ENCODE measurements around the gene MFSD6.
"Not testable (repeated sequence)": the region's sequence is repeated elsewhere in the genome, so short reads cannot be mapped to it uniquely, and the experiment has no call there.

MFSD6 gene

DNA sequence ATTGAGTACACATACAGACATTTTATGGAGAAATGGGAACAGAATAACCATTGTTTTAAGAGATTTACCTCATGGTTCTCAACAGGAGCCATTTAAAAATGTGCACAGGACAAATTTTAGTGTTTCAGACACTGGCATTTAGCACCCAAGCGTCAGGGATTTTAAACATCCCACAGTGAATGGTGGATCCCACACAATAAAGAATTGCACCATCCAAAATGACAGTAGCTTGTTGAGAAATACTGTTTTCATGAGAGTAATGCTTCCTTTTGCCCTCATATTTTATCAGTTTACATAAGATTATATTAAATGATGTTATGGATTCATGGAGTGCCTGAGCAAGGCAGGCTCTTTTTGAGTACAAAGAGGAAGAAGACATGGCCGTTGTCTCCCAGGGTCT, 54.0 kb downstream of the MFSD6 start:
- no peak for DNase-seq

DNA sequence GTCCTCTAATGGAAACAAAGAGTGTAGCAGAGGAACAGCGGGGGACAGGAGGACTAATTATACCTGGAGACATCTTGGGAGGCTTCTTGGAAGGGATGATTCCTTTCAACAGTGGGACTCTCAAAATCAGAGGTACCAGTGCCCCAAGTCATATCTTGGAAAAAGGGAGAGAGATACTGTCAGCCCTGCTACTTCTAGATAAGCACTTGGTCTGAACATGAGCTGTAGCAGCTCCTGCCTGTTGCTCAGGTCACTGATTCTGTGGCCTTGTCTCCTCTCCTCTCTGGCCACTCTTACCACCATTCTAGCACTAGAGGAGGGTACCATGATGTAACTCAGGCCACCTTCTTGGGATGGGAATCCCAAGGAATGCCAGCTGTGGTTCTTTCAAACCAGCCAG, 54.5 kb downstream of the MFSD6 start:
- DNase-seq = no peak

GRCh38 chr2:190465060-190465459, 56.9 kb downstream of the MFSD6 start:
- DNase-seq = no peak

GRCh38 chr2:190466819-190467446, 58.8 kb downstream of the MFSD6 start:
- no peak for DNase-seq

DNA sequence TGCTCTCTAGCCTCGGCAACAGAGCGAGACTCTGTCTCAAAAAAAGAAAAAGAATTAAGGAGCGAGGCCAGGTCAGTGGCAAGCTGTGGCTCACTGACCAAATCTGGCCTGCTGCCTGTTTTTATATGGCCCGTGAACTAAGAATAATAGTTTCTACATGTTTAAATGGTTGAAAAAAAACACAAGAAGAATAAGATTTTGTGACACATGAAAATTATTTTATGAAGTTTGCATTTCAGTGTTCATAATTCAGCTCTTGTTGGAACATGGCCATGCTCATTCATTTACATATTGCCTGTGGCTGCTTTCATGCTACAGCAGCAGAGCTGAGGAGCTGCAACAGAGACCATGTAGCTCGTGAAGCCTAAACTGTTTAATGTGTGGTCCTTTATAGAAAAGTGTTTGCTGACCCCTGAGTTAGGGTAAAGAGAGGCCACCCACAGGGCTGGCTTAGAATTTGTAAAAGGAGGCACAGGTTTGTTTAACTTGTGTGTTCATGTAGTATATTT, 59.5 kb downstream of the MFSD6 start:
- DNase-seq = peak in 2 of 56 donors; percentile 19 to 37

DNA sequence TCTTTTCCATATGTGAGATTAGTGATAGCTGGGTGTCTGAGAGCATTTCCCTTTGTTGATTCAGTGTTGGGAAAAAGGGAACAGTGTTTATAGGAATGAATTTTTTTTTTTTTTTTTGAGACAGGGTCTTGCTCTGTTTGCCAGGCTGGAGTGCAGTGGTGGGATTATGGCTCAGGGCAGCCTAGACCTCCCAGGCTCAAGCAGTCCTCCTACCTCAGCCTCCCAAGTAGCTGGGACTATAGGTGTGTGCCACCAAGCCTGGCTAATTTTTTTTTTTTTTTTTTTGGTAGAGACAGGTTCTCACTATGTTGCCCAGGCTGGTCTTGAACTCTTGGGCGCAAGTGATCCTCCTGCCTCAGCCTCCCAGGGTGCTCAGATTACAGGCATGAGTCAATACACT, 60.2 kb downstream of the MFSD6 start:
- DNase-seq = not testable (repeated sequence)

DNA sequence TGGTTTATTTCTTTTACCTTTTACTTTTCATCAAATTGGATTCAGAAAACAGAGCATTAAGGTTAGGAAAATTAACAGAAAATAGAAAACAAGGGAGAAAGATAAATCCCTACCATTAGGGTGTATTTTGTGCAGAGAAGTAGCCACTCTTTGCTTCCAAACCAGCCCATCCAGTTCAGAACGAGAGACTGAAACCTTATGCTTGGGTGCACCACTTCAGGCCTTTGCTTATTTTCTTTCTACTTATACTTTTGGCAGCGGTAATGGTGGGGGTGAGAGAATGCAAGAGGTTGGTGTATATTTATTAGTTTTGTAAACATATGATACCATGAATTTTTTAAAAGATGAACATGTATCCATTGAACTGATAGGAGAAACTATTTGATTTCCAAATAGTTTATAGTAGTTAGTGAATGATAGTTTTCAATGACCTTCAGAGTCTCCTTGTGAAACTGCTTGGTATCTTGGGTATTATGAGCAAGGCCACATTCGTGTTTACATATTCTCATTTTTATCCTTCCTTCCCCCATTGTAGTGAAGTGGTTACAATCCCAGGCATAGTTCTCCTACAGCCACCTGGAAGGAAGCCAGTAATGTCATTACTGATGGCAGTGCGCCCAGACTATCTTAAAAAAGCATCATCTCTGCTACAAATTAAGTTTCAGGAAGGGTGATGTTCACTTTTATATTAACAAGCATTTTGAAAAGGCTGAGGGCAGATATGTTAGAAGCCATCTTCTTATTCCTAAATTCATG, 60.8 kb downstream of the MFSD6 start:
- DNase-seq = peak in 20 of 56 donors; percentile 7 to 65 (median 24)

DNA sequence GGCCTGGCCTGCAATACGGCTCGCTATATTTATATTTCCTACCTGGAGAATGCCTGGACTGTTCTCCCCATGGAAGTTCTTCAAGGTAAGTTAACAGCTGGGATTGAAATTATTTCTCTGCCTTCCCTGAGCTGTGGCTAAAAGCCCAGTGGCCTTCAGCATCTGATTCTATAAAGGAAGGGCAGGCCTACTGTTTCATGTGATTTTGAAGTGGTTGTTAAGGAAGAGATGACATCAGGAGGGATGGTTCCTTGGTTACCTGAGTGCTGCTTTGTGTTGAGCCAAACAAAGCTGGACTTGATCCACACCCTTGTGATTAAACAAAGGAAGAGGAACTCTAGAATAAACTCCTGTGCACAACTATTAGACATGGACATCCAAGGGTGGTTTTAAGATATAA, 61.6 kb downstream of the MFSD6 start:
- DNase-seq = no peak

DNA sequence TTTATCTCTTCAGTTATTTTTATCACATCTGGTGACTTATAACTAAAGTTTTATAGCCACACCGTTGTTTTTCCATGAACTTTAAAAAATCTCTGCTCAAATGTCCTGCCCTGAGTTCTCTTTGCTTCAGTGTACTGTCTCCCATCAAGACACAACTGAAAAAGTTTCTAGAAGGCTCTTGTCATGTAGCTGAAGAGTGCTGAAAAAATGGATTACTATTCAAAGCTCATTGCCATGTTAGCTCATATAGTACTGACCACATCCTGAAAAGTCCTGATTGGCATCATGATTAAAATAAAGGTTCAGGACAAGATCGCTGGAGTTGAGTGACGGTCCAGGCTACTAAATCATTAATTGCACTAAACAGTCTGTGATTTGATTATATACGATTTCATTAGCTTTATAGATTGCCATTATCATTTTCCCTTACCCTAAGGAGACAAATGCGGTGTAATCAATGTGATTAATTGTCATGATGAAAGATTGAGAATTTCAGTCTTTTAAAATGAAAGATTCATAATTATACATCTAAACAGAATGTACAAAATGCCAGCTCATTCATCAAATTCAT, 62.2 kb downstream of the MFSD6 start:
- no peak for DNase-seq

DNA sequence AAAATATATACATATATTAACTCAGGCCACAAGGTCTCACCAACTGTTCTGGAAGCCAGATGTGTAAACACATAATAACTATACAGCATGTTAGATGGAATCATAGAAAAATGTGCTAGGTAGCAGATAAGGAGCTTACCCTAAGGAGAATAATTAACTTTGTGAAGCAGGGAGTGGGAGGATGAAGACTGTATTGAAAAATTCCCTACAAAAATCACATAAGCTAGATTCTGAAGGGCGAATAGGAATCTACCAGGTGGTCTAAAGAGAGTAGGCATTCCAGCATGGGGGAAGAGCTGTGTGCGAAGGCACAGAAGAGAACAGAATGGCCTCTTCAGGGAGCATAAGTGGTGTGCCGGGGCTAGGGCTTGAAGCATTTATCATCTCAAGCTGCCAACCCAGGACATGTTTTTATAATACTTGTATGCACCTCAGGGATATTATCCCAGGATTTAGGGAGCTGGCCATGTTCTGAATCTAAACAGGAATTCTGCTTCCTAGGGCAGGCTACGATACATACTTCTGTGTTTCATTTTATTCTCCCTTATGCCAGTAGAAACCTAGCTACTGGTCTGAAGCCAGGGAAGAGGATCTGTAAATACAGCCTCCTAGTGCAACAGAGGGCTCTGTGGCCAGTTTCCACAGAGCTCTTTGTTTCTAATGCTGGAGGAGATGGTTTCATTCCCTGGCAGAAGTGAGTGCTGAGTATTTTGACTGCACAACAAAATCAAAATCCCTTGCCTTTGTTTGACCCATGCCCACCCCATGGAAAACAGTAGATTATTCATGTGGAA, 69.7 kb downstream of the MFSD6 start:
- DNase-seq = peak in 38 of 56 donors; percentile 9 to 68 (median 42)

GRCh38 chr2:190478572-190479195, 70.5 kb downstream of the MFSD6 start:
- DNase-seq = no peak

- peak in 5 of 56 donors; percentile 8 to 21 (median 14) for DNase-seq
Measured at GRCh38 chr2:190481339-190481738, 73.2 kb downstream of the MFSD6 start.

GRCh38 chr2:190482451-190482850, 74.3 kb downstream of the MFSD6 start:
- DNase-seq = no peak

GRCh38 chr2:190486037-190486623, 78.0 kb downstream of the MFSD6 start:
- peak in 1 of 56 donors; percentile 28 for DNase-seq

GRCh38 chr2:190488516-190489233, 80.5 kb downstream of the MFSD6 start:
- no peak for DNase-seq

DNA sequence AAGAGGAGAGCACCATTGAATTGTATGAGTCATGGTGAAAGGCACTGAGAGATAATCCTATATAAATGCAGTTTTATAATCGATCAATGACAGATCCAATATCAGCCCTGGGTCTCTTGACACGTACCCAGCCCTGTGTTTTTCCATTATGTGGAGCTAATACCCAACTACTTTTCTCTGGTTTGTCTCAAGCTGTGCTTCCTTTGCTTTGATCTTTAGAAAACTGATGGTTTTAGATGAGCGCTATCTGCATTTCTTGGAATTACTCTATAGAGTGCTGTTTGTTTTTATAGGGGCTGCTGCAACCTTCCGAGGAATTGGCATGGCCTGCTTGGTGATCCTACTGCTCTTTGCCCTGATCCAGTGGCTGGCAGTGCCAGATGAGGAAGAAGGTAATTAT, 81.3 kb downstream of the MFSD6 start:
- DNase-seq = no peak

DNA sequence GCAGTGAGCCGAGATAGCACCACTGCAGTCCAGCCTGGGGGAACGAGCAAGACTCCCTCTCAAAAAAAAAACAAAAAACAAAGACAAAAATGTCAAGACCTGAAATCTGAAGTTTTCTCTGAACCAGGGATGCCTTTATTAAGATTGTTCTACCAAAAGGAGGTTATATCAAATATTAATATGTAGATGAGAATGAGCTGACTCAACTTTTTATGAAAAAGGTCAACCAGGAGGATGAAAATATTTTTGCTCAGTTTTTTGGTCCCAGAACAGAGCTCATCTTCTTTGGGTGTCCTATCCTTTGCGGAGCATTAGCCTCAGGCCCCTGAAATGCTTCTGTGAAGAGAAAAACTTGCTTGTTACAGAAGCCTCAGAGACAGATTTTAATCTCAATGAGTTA, 82.3 kb downstream of the MFSD6 start:
- DNase-seq = no peak

DNA sequence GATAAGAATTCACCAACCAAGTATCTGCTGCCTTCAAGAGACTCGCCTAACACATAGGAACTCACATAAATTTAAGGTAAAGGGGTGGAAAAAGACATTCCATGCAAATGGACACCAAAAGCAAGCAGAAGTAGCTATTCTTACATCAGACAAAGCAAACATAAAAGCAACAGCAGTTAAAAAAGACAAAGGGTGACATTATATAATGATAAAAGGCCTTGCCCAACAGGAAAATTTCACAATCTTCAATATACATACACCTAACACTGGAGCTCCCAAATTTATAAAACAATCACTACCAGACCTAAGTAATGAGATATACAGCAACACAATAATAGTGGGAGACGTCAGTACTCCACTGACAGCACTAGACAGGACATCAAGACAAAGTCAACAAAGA, 84.9 kb downstream of the MFSD6 start:
- no peak for DNase-seq

DNA sequence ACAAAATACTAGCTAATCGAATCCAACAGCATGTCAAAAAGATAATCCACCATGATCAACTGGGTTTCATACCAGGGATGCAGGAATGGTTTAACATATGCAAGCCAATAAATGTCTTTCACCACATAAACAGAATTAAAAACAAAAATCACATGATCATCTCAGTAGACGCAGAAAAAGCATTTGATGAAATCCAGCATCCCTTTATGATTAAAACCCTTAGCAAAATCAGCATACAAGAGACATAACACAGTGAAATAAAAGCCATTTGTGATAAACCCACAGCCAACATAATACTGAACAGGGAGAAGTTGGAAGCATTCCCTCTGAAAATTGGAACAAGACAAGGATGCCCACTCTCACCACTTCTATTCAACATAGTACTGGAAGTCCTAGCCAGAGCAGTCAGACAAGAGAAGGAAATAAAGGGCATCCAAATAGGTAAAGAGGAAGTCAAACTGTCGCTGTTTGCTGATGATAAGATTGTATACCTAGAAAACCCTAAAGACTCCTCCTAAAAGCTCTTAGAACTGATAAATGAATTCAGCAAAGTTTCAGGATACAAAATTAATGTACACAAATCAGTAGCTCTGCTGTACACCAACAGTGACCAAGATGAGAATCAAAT, 86.6 kb downstream of the MFSD6 start:
- not testable (repeated sequence) for DNase-seq

DNA sequence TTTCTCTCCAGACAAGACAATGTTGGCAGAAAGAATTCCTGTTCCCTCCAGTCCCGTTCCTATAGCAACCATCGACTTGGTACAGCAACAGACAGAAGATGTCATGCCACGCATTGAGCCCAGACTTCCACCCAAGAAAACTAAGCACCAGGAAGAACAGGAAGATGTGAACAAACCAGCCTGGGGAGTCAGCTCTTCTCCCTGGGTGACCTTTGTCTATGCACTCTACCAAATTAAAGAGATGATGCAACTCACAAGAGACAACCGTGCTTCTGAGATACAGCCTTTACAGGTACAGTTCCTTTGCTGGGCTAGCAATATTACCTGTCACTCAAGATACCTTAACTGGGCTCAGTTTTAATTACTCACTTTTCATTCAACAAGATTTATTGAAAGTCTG, 89.3 kb downstream of the MFSD6 start:
- peak in 10 of 56 donors; percentile 13 to 49 (median 36) for DNase-seq
